Right lobe of liver (tissue), 6 donors: Measurements from ENCODE around the gene SUSD6. TPM values are rescaled to one million over a fixed set of nuclear protein-coding genes. Genes with fewer than 3 reads are reported as not detected.

ENCODE experiments used
- ATAC-seq, 4 donors: fragments of 200-7000 bp; cut with Tn5 transposase; one replicate each; pipeline ENCODE4 v1.9.1; 2020; ENCODE audit warnings: mild to moderate bottlenecking in 4 of 4, moderate library complexity in 4 of 4
- DNase-seq, 3 donors: peaks; one replicate each; pipeline ENCODE4 v3.0.0-alpha.2; 2020
- H3K27ac ChIP-seq, 3 donors: fragments of 200-600 bp; one replicate each; pipeline ENCODE4 v1.8.0; 2022
- H3K27me3 ChIP-seq, 2 donors: fragments of 200-600 bp; one replicate each; pipeline ENCODE4 v1.8.0; 2022
- H3K36me3 ChIP-seq, 4 donors: fragments of 200-600 bp; sonication (generic) in 1 of 4; one replicate each; pipeline versions ENCODE4 v1.5.1 to v1.8.0; 2017 to 2022; ENCODE audit warnings: control low read depth in 1 of 4
- H3K4me1 ChIP-seq, 4 donors: fragments of 200-600 bp; sonication (generic) in 1 of 4; one replicate each; pipeline versions ENCODE4 v1.5.1 to v1.8.0; 2017 to 2022; ENCODE audit warnings: control low read depth in 1 of 4
- H3K4me3 ChIP-seq, 3 donors: fragments of 200-600 bp; one replicate each; pipeline ENCODE4 v1.8.0; 2022
- H3K9me3 ChIP-seq, 4 donors: fragments of 200-600 bp; sonication (generic) in 1 of 4; one replicate each; pipeline versions ENCODE4 v1.5.1 to v1.8.0; 2017 to 2022; ENCODE audit warnings: control low read depth in 1 of 4
- POLR2A ChIP-seq: fragments of 450-650 bp; IDR thresholded peaks from one replicate; pipeline ENCODE4 v1.6.1; 2017; ENCODE audit warnings: antibody characterized with exemption, mild to moderate bottlenecking
- WGBS: methylation state at CpG from one replicate; pipeline ENCODE4 v1.1.6; 2018; ENCODE audit warnings: low coverage, low lambda C conversion rate; ENCODE audit not compliant: insufficient coverage; ENCODE audit errors: missing lambda C conversion rate; 5-methylcytosine and 5-hydroxymethylcytosine counted together
- intact Hi-C, 2 donors: fragments of 100-400 bp; cut with DNase I; formaldehyde crosslinking; loops; one replicate each; pipeline versions ENCODE4 v1.11.2 to v1.14.1; 2022
- total RNA-seq, 6 experiments: library from RNA; depleted of rRNA in 2 of 6; stranded (reverse); fragments of >200 nt in 2 of 6; fragmentation: NEBNext Ultra II Directional in 3 of 6; extraction: Animal tissue kit (Norgen Biotek cat#: 25700) in 3 of 6; gene quantifications; one replicate each; pipeline versions ENCODE4 v1.1.0 to v1.2.4, GENCODE V29; 2016 to 2023
- TF ChIP-seq, protein P1 (sequence below), 4 donors: fragments of 200-600 bp in 3 of 4; fragments of 450-650 bp in 1 of 4; IDR thresholded peaks; one replicate each; pipeline versions ENCODE4 v1.5.1 to v1.8.0; 2016 to 2022; ENCODE audit warnings: antibody characterized with exemption in 4 of 4, mild to moderate bottlenecking in 2 of 4
- donor health status: DM: no; HTN: yes; CAD: no.
- donor health status: DM: no; HTN: no; CAD: no.
- donor health status: DM: no; HTN: no; CAD: no.
- donor health status: DM: no; HTN: yes; CAD: no.
- donor health status: DM: no; HTN: yes; CAD: no.

Gene SUSD6
- total RNA-seq, 6 experiments from 2014 or later: 9.6 to 17.4 (median 12.5) TPM

DNA sequence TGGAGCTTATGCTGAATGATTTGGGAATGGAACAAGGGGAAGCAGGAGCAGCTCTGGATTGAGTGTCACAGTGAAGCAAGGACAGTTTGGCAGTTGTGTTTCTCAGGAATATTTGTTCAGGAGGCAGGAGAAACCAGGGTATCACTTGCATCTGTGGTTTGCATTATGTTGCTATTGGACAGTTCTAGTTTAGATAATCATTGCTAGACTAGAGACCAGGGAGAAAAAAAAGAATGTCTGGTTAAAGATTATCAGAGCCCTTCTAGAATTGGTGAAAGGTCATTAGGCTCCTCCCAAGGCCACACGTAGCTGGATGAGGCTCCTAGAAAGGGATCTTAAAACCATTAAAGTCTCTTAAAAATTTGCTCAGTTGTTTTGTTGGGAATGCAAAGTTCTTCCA lies 138.6 kb downstream of the SUSD6 start:
- Histone ChIP-seq H3K4me1 (peaks cover 0 to 15% (median 3%) of the 10 kb centered on the region in 4 donors), H3K27ac (peak overlapping the region in 2 of 3 donors; percentile 34 to 50), H3K36me3 (no peaks in the 10 kb centered on the region), H3K9me3 (no peaks in the 10 kb centered on the region), H3K4me3 (no peak overlapping the region), H3K27me3 (no peaks in the 10 kb centered on the region)
- intact Hi-C loops: no loop called here
- 50% methylated on average over 1 of the region's 1 CpG for WGBS
- no peak for TF ChIP-seq POLR2A
- TF ChIP-seq, protein P1, sequence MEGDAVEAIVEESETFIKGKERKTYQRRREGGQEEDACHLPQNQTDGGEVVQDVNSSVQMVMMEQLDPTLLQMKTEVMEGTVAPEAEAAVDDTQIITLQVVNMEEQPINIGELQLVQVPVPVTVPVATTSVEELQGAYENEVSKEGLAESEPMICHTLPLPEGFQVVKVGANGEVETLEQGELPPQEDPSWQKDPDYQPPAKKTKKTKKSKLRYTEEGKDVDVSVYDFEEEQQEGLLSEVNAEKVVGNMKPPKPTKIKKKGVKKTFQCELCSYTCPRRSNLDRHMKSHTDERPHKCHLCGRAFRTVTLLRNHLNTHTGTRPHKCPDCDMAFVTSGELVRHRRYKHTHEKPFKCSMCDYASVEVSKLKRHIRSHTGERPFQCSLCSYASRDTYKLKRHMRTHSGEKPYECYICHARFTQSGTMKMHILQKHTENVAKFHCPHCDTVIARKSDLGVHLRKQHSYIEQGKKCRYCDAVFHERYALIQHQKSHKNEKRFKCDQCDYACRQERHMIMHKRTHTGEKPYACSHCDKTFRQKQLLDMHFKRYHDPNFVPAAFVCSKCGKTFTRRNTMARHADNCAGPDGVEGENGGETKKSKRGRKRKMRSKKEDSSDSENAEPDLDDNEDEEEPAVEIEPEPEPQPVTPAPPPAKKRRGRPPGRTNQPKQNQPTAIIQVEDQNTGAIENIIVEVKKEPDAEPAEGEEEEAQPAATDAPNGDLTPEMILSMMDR (IDR thresholded peaks at IDR 0.05): no peak
- DNase-seq: no peak
- ATAC-seq: peak; percentile 96 to 97 (median 97)

DNA sequence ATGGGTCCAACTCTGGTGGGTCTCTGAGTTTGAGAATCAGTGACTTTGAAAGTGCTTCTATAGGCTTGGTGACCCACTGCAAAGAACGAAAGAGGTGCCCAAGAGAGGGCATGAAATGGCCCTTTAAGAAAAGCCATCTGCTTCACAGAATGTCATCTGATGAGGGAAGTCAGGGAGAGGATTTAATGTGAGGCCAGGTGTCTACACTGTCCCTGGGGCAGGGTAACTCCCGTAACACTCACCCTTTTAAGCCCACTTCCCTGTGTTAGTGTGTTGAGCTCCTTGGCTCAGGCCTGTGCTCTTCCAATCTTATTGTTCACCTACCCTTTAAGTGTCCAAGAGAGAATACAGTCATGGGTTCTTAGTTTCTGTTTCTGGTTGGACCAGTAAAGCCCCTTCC lies 139.1 kb downstream of the SUSD6 start:
- Histone ChIP-seq H3K4me3 (no peak overlapping the region), H3K36me3 (no peaks in the 10 kb centered on the region), H3K4me1 (peaks cover 0 to 15% (median 3%) of the 10 kb centered on the region in 4 donors), H3K27me3 (no peaks in the 10 kb centered on the region), H3K9me3 (no peaks in the 10 kb centered on the region), H3K27ac (peak overlapping the region in 1 of 3 donors; percentile 44)
- intact Hi-C loops: no loop called here
- ATAC-seq (peak; percentile 3 to 18 (median 8)), DNase-seq (no peak)
- WGBS: 85% methylated on average over 1 of the region's 2 CpGs
- no peak for TF ChIP-seq POLR2A

DNA sequence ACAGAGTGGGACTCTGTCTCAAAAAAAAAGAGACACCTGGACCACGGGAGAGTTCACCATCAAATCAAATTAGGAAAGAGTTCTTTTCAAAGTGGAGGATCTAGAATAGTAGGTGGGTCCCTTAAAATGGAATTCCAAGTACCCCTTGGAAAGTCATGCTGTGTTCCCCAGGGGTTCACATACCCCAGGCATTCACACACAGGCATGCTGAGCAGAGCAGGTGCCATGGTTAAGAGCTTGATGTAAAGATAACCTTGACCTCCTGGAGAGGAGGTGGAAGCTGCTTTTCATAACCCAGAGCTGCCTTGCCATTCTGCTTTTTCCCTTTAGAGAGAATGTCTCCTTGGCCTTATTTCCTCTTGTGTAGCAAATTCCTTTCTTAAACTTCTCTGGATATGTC lies 141.4 kb downstream of the SUSD6 start:
- H3K4me3 ChIP-seq: no peak overlapping the region
- no peaks in the 10 kb centered on the region for H3K27me3 ChIP-seq
- DNase-seq (no peak), ATAC-seq (no peak)
- no peak overlapping the region for H3K27ac ChIP-seq
- H3K9me3 ChIP-seq: no peaks in the 10 kb centered on the region
- intact Hi-C loops: no loop called here
- peaks cover 0 to 15% (median 3%) of the 10 kb centered on the region in 4 donors for H3K4me1 ChIP-seq
- no peak for TF ChIP-seq POLR2A
- TF ChIP-seq, protein P1 (IDR thresholded peaks at IDR 0.05): no peak
- 50% methylated on average over 1 of the region's 1 CpG for WGBS
- H3K36me3 ChIP-seq: no peaks in the 10 kb centered on the region

DNA sequence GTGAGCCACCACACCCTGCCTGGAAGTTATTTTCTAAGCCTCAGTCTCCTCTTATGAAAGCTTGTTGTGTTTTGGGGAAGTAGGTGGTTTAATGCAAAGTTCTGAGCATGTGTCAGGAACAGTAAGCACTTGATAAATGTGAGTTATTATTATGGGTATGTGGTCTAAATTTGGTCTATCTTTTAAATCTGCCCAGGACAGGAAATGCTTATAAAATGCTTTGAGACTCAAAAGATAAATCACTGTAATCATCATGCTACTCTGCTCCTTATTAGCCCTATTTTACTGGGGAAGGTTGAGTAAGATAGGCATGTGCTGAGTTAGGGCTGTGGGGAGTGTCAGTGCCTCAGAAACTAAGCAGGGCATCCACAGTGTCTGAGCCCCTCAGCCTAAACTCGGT lies 142.5 kb downstream of the SUSD6 start:
- ATAC-seq (no peak), DNase-seq (no peak)
- Histone ChIP-seq H3K9me3 (no peaks in the 10 kb centered on the region), H3K4me3 (no peak overlapping the region), H3K4me1 (peaks cover 0 to 15% (median 3%) of the 10 kb centered on the region in 4 donors), H3K27me3 (no peaks in the 10 kb centered on the region), H3K27ac (no peak overlapping the region), H3K36me3 (no peaks in the 10 kb centered on the region)
- intact Hi-C loops: no loop called here
- TF ChIP-seq POLR2A: no peak
- TF ChIP-seq, protein P1 (IDR thresholded peaks at IDR 0.05): no peak
- no CpG with 5 or more reads among the region's 1 CpG for WGBS

DNA sequence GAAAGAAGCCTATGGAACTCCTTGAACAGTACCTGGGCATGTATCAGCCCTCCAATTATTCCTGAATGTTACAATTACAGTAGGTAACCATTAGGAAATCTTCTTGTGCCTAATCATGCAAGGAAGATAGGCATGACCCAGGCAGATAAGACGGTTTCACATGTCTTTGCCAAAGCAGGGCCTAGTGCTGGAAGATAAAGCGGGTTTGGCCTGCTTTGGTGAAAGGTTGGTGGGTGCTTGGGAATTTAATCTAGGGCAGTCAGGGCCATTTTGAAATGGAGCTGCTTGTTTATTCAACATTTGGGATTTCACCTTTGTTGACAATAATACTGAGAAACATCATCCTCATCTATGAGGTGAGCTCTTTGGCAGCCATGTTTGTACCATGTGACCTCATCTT lies 143.1 kb downstream of the SUSD6 start:
- no peak for DNase-seq
- H3K27ac ChIP-seq: no peak overlapping the region
- intact Hi-C loops: no loop called here
- no peak for ATAC-seq
- no peak for TF ChIP-seq POLR2A
- TF ChIP-seq, protein P1 (IDR thresholded peaks at IDR 0.05): no peak
- H3K4me3 ChIP-seq: no peak overlapping the region
- WGBS: no CpG with 5 or more reads among the region's 2 CpGs
- H3K27me3 ChIP-seq: no peaks in the 10 kb centered on the region
- H3K9me3 ChIP-seq: no peaks in the 10 kb centered on the region
- peaks cover 0 to 13% (median 3%) of the 10 kb centered on the region in 4 donors for H3K4me1 ChIP-seq
- H3K36me3 ChIP-seq: no peaks in the 10 kb centered on the region
